ENCODE measurements around the gene SORCS2. TPM values are rescaled to one million over a fixed set of nuclear protein-coding genes. Genes with fewer than 3 reads are reported as not detected.

Gene SORCS2
- total RNA-seq, 1 donor from 2014 or later = 3.1 TPM

DNA sequence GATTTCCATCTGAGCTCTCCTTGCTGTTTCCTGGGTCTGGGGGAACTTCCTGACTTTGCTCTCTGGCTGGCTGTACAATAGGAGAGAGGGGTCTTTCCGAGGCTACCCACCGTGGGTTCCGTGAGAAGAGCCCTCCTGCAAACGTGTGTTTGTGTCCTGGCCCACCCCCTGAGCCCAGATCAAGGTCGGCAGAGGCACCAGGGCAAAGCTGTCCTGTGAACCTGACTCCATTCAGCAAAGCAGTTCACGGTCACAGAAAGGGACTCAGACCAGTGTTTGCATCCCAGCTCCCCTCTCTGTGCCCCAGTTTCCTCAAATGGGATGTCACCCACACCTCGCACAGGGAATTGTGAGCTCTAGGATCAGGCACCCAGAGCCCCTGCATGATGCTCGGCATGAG, 339.7 kb downstream of the SORCS2 start:
- no peak overlapping the region for H3K27ac ChIP-seq (ENCODE audit: low read depth, low read length)
- H3K4me1 ChIP-seq (ENCODE audit: control insufficient read depth in 3 of 3, insufficient read depth in 3 of 3, low read length in 3 of 3) = no peaks in the 10 kb centered on the region
- H3K9me3 ChIP-seq (ENCODE audit: control insufficient read depth in 3 of 3, low read length in 3 of 3) = no peaks in the 10 kb centered on the region
- no peak overlapping the region for H3K9ac ChIP-seq (ENCODE audit: low read depth in 1 of 3, low read length in 3 of 3)
- H3K36me3 ChIP-seq (ENCODE audit: control insufficient read depth in 3 of 3, insufficient read depth in 3 of 3, low read length in 3 of 3) = no peaks in the 10 kb centered on the region
- H3K4me3 ChIP-seq (ENCODE audit: low read length in 3 of 3) = no peak overlapping the region
- H3K27me3 ChIP-seq (ENCODE audit: control insufficient read depth in 3 of 3, insufficient read depth in 3 of 3, low read length in 3 of 3) = peaks cover 0 to 8% (median 6%) of the 10 kb centered on the region in 3 donors

DNA sequence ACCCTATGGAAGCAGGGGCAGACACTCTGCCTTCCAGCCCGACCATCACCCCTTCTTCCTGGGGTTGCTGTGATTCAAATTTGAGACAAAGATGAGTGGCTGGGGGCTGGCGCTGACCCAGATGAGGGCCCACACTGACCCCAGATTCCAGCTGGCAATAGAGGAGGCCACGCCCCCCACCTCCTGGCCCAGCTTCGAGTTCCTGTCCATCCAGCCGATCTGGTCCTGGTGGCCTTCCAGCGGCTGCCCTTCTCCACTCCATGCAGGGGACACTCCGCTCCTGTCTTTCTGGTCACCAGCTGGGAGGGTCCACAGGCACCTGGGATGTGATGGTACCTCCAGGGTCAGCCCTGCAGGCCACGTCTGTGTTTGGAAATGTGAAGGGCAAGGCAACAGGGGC, 340.9 kb downstream of the SORCS2 start:
- no peaks in the 10 kb centered on the region for H3K9me3 ChIP-seq (ENCODE audit: control insufficient read depth in 3 of 3, low read length in 3 of 3)
- H3K27me3 ChIP-seq (ENCODE audit: control insufficient read depth in 3 of 3, insufficient read depth in 3 of 3, low read length in 3 of 3) = peaks cover 0 to 7% (median 6%) of the 10 kb centered on the region in 3 donors
- no peaks in the 10 kb centered on the region for H3K36me3 ChIP-seq (ENCODE audit: control insufficient read depth in 3 of 3, insufficient read depth in 3 of 3, low read length in 3 of 3)
- H3K27ac ChIP-seq (ENCODE audit: low read depth, low read length) = no peak overlapping the region
- no peak overlapping the region for H3K9ac ChIP-seq (ENCODE audit: low read depth in 1 of 3, low read length in 3 of 3)
- no peak overlapping the region for H3K4me3 ChIP-seq (ENCODE audit: low read length in 3 of 3)
- H3K4me1 ChIP-seq (ENCODE audit: control insufficient read depth in 3 of 3, insufficient read depth in 3 of 3, low read length in 3 of 3) = no peaks in the 10 kb centered on the region

DNA sequence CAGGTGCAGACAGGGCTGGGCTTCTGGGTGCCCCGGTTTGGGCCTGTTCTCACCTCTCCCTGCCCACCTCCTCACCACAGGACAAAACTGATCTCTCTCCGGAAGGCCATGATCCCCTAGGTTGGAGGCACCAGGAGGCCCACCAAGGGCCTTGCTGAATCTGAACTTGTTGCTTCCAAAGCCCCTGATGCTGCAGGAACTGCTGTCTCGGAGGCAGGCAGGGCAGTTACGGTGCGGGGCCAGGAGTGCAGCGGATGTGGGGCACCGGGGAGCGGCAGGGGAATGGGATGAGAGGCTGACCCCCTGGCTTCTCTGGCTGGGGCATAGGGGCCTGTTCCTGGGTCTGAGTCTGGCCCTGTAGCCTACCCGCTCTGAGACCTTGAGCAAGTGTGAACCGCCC, 342.8 kb downstream of the SORCS2 start:
- H3K36me3 ChIP-seq (ENCODE audit: control insufficient read depth in 3 of 3, insufficient read depth in 3 of 3, low read length in 3 of 3) = no peaks in the 10 kb centered on the region
- H3K4me3 ChIP-seq (ENCODE audit: low read length in 3 of 3) = no peak overlapping the region
- no peak overlapping the region for H3K9ac ChIP-seq (ENCODE audit: low read depth in 1 of 3, low read length in 3 of 3)
- no peaks in the 10 kb centered on the region for H3K9me3 ChIP-seq (ENCODE audit: control insufficient read depth in 3 of 3, low read length in 3 of 3)
- H3K4me1 ChIP-seq (ENCODE audit: control insufficient read depth in 3 of 3, insufficient read depth in 3 of 3, low read length in 3 of 3) = no peaks in the 10 kb centered on the region
- no peak overlapping the region for H3K27ac ChIP-seq (ENCODE audit: low read depth, low read length)
- peaks cover 0 to 6% (median 5%) of the 10 kb centered on the region in 3 donors for H3K27me3 ChIP-seq (ENCODE audit: control insufficient read depth in 3 of 3, insufficient read depth in 3 of 3, low read length in 3 of 3)

DNA sequence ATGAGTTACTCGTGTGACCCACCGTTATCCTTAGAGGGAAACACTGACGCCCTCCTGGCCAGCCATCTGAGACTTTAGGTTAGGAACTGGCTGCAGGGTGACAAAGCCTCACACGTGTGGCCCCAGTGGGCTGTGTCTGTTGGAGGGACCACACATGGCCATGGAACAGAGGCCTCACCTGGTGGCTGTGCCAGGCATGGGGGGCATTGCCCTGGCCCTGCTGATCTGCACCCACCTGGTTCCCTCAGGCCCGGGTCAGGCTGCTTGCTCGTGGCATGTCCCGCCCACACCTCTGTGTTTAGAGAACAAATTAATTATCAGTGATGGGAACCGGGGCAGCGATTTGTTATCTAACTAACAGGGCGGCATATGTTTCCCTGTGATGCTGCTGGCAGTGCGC, 343.3 kb downstream of the SORCS2 start:
- Histone ChIP-seq H3K4me3 (ENCODE audit: low read length in 3 of 3) (no peak overlapping the region), H3K27ac (ENCODE audit: low read depth, low read length) (no peak overlapping the region), H3K9ac (ENCODE audit: low read depth in 1 of 3, low read length in 3 of 3) (no peak overlapping the region), H3K27me3 (ENCODE audit: control insufficient read depth in 3 of 3, insufficient read depth in 3 of 3, low read length in 3 of 3) (peaks cover 0 to 6% (median 3%) of the 10 kb centered on the region in 3 donors), H3K36me3 (ENCODE audit: control insufficient read depth in 3 of 3, insufficient read depth in 3 of 3, low read length in 3 of 3) (no peaks in the 10 kb centered on the region), H3K9me3 (ENCODE audit: control insufficient read depth in 3 of 3, low read length in 3 of 3) (no peaks in the 10 kb centered on the region), H3K4me1 (ENCODE audit: control insufficient read depth in 3 of 3, insufficient read depth in 3 of 3, low read length in 3 of 3) (no peaks in the 10 kb centered on the region)

DNA sequence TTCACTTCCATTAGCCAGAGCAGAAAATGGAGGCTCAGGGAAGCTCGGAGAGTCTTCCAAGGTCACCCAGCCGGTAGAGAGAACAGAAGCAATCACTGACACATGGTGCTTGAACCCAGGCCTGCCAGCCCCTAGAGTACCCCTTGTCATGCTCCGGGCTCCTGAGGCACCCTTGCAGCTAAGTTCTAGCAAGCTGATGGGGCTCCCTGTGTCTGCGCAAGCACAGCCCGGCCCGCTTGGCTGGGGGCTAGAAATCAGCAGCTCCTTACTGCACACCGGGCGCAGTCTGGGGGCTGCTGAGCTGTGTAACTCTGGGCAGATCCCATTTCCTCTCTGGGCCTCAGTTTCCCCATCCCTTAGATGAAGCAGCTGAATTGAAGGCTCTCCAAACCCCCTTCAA, 344.5 kb downstream of the SORCS2 start:
- Histone ChIP-seq H3K4me3 (ENCODE audit: low read length in 3 of 3) (no peak overlapping the region), H3K27me3 (ENCODE audit: control insufficient read depth in 3 of 3, insufficient read depth in 3 of 3, low read length in 3 of 3) (peaks cover 0 to 5% (median 3%) of the 10 kb centered on the region in 3 donors), H3K36me3 (ENCODE audit: control insufficient read depth in 3 of 3, insufficient read depth in 3 of 3, low read length in 3 of 3) (no peaks in the 10 kb centered on the region)

DNA sequence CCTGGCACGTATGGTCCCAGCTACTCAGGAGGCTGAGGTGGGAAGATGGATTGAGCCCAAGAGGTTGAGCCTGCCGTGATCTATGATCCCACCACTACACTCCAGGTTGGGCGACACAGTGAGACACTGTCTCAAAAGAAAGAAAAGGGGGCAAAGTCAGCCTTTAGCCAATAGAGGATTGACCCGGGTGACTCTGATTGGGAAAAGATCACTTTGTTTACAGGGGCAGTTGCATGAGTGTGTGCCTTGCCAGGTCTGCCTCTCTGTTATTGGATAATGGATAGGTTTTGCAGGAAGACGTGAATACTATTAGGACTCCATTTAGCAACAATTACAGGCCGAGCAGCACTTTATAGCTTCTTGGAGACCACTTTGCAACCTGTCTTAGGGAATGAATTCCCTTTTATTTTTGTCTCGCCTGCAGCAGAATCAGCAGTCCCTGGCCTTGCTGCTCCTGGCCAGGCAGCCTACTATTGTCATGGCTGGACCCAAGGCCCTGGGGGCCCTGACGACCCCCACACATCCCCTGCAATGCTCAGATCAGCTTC, 345.6 kb downstream of the SORCS2 start:
- peaks cover 0 to 3% (median 0%) of the 10 kb centered on the region in 3 donors for H3K27me3 ChIP-seq (ENCODE audit: control insufficient read depth in 3 of 3, insufficient read depth in 3 of 3, low read length in 3 of 3)
- no peaks in the 10 kb centered on the region for H3K9me3 ChIP-seq (ENCODE audit: control insufficient read depth in 3 of 3, low read length in 3 of 3)
- no peak overlapping the region for H3K9ac ChIP-seq (ENCODE audit: low read depth in 1 of 3, low read length in 3 of 3)
- H3K4me1 ChIP-seq (ENCODE audit: control insufficient read depth in 3 of 3, insufficient read depth in 3 of 3, low read length in 3 of 3) = no peaks in the 10 kb centered on the region
- no peaks in the 10 kb centered on the region for H3K36me3 ChIP-seq (ENCODE audit: control insufficient read depth in 3 of 3, insufficient read depth in 3 of 3, low read length in 3 of 3)
- H3K27ac ChIP-seq (ENCODE audit: low read depth, low read length) = no peak overlapping the region
- no peak overlapping the region for H3K4me3 ChIP-seq (ENCODE audit: low read length in 3 of 3)

More for the DNA sequence above, 344.5 kb downstream of the SORCS2 start:
- Histone ChIP-seq H3K9ac (ENCODE audit: low read depth in 1 of 3, low read length in 3 of 3) (no peak overlapping the region), H3K9me3 (ENCODE audit: control insufficient read depth in 3 of 3, low read length in 3 of 3) (no peaks in the 10 kb centered on the region), H3K27ac (ENCODE audit: low read depth, low read length) (no peak overlapping the region), H3K4me1 (ENCODE audit: control insufficient read depth in 3 of 3, insufficient read depth in 3 of 3, low read length in 3 of 3) (no peaks in the 10 kb centered on the region)

DNA sequence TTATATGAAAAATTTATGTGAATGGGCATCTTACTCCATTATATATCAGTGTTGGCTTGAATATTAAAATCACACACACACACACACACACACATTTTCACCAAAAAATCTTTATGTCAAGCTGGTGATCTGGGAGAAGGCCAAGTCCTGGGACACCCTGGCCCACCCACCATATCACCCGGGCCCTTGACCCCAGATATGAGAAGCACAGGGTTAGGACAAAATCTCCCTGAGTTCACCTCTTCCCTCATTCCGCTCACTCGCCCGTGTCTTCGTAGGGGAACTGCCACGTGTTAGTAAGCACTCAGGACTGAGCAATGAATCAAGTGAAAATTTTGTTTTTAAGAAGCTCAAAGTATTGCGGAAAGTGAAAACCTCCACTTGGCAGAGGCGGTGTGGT, 346.2 kb downstream of the SORCS2 start:
- Histone ChIP-seq H3K9ac (ENCODE audit: low read depth in 1 of 3, low read length in 3 of 3) (no peak overlapping the region), H3K4me3 (ENCODE audit: low read length in 3 of 3) (no peak overlapping the region), H3K27me3 (ENCODE audit: control insufficient read depth in 3 of 3, insufficient read depth in 3 of 3, low read length in 3 of 3) (peaks cover 0 to 3% (median 0%) of the 10 kb centered on the region in 3 donors), H3K9me3 (ENCODE audit: control insufficient read depth in 3 of 3, low read length in 3 of 3) (no peaks in the 10 kb centered on the region), H3K4me1 (ENCODE audit: control insufficient read depth in 3 of 3, insufficient read depth in 3 of 3, low read length in 3 of 3) (no peaks in the 10 kb centered on the region), H3K36me3 (ENCODE audit: control insufficient read depth in 3 of 3, insufficient read depth in 3 of 3, low read length in 3 of 3) (no peaks in the 10 kb centered on the region), H3K27ac (ENCODE audit: low read depth, low read length) (no peak overlapping the region)

DNA sequence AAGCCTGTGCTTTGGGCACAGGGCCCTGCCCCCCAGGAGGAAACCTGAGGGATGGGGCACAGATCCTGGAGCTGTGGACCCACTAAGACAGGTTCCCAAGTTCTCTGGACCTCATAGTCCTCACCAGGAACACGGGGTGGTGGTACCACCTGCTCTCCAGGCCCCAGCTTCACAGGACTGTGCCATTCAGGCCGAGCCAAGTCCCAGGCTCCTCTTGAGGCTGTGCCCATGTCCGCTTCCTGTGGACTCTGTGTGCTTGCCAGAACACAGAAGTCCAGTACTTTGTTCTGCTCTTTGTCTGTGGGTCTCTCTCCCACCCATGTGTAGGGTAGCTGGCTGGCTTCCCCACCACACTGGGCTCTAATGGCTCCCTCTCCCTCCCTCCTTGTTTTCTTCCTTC, 346.8 kb downstream of the SORCS2 start:
- Histone ChIP-seq H3K9me3 (ENCODE audit: control insufficient read depth in 3 of 3, low read length in 3 of 3) (no peaks in the 10 kb centered on the region), H3K36me3 (ENCODE audit: control insufficient read depth in 3 of 3, insufficient read depth in 3 of 3, low read length in 3 of 3) (no peaks in the 10 kb centered on the region), H3K4me3 (ENCODE audit: low read length in 3 of 3) (no peak overlapping the region), H3K4me1 (ENCODE audit: control insufficient read depth in 3 of 3, insufficient read depth in 3 of 3, low read length in 3 of 3) (no peaks in the 10 kb centered on the region), H3K27me3 (ENCODE audit: control insufficient read depth in 3 of 3, insufficient read depth in 3 of 3, low read length in 3 of 3) (peaks cover 0 to 3% (median 0%) of the 10 kb centered on the region in 3 donors), H3K27ac (ENCODE audit: low read depth, low read length) (no peak overlapping the region), H3K9ac (ENCODE audit: low read depth in 1 of 3, low read length in 3 of 3) (no peak overlapping the region)

DNA sequence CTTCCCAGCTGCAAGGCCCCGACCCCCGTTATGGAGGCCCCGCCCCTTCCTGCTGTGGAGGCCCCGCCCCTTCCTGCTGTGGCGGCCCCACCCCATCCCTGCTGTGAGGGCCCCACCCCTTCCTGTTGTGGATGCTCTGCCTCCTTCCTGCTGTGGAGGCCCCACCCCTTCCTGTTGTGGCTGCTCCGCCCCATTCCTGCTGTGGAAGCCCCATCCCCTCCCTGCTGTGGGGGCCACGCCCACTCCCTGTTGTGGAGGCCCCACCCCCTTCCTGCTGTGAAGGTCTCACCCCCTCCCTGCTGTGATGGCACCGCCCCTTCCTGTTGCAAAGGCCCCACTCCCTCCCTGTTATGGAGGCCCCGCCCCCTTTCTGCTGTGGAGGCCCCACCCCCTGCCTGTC, 347.3 kb downstream of the SORCS2 start:
- no peak overlapping the region for H3K9ac ChIP-seq (ENCODE audit: low read depth in 1 of 3, low read length in 3 of 3)
- no peak overlapping the region for H3K27ac ChIP-seq (ENCODE audit: low read depth, low read length)
- no peaks in the 10 kb centered on the region for H3K4me1 ChIP-seq (ENCODE audit: control insufficient read depth in 3 of 3, insufficient read depth in 3 of 3, low read length in 3 of 3)

DNA sequence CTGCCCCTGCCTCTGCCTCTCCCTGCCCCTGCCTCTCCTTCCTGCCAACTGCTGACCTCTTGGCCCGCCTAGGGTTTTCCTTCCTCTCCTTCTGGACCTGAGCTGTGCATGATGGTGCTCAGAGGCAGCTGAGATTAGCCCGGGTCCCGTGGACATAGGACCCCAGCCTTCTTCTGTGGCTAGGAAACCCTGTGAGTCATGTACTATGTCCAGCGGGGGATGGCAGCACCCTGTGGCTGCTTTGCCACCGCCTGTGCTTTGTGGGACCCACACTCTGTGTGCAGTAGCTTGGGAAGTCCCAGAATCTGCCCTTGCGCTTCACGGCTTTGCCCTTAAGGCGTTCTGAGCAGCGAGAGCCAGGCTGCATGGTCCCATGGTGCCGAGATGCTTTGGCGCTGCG, 347.9 kb downstream of the SORCS2 start:
- Histone ChIP-seq H3K9ac (ENCODE audit: low read depth in 1 of 3, low read length in 3 of 3) (no peak overlapping the region), H3K9me3 (ENCODE audit: control insufficient read depth in 3 of 3, low read length in 3 of 3) (no peaks in the 10 kb centered on the region), H3K4me3 (ENCODE audit: low read length in 3 of 3) (no peak overlapping the region), H3K36me3 (ENCODE audit: control insufficient read depth in 3 of 3, insufficient read depth in 3 of 3, low read length in 3 of 3) (no peaks in the 10 kb centered on the region), H3K27ac (ENCODE audit: low read depth, low read length) (no peak overlapping the region), H3K4me1 (ENCODE audit: control insufficient read depth in 3 of 3, insufficient read depth in 3 of 3, low read length in 3 of 3) (no peaks in the 10 kb centered on the region), H3K27me3 (ENCODE audit: control insufficient read depth in 3 of 3, insufficient read depth in 3 of 3, low read length in 3 of 3) (peaks cover 0 to 3% (median 0%) of the 10 kb centered on the region in 3 donors)

More for the DNA sequence above, 347.3 kb downstream of the SORCS2 start:
- Histone ChIP-seq H3K9me3 (ENCODE audit: control insufficient read depth in 3 of 3, low read length in 3 of 3) (no peaks in the 10 kb centered on the region), H3K4me3 (ENCODE audit: low read length in 3 of 3) (no peak overlapping the region), H3K27me3 (ENCODE audit: control insufficient read depth in 3 of 3, insufficient read depth in 3 of 3, low read length in 3 of 3) (peaks cover 0 to 3% (median 0%) of the 10 kb centered on the region in 3 donors), H3K36me3 (ENCODE audit: control insufficient read depth in 3 of 3, insufficient read depth in 3 of 3, low read length in 3 of 3) (no peaks in the 10 kb centered on the region)

Data from skeletal muscle tissue (tissue), 4 donors.